Stimulated activated CD4-positive, alpha-beta T cell treated with anti-CD3 and anti-CD28 coated beads, Interleukin-4, amount 100 ng/mL, for 4 hours (primary cell): ENCODE results near the gene PET100.
A peak's percentile ranks its signal among the peaks of the same experiment; 100 is the strongest.

ENCODE experiments used
- DNase-seq, 2 experiments: peaks; one replicate each; pipeline ENCODE4 v3.0.0-alpha.2; 2020

The PET100 gene

DNA sequence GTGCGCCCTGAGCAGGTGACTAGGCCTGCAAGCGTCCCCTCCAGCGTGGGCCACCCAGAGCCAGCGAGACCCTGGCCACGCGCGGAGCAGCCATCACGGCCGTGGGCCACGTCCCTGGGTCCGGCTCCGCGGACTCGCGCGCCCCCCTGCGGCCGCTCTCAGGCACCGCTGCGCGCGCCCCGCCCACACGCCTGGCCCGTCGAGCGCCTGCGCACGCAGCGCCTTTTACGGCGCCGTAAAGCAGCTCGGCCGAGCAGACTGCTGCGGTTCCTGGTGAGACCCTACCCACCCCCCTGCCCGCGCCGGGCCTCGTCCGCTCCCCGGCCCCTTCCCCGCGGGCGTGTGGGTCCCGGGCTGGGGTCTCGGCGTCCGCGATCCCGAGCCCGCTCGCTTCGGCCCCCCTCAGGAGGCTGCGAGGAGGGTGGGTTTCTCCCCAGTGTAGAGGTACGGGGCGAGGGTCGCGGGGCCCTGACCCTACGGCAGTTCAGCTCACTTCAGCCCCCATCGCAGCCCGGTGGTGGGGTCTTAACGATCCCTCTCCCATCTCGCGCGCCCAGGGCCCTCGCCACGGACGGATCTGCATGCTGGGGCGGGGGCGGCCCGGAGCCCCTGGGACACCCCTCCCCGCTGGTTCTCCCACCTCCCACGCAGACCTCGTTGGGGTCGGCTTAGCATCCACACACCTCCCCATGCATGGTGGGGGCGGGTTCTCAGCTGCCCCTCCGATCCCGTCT, 51.2 kb downstream of the PET100 start, which contains the start of gene TRAPPC5:
Gene TRAPPC5 (plus strand): TSS at position 228 of the 734 bp plus-strand sequence. CDS start 1,421 bp downstream, outside the sequence.
- peak; percentile 84 to 89 for DNase-seq
